GM19395 (cell line): Measurements from ENCODE around the gene KRT6C.
"Not testable (repeated sequence)": the region's sequence is repeated elsewhere in the genome, so short reads cannot be mapped to it uniquely, and the experiment has no call there.

Experiments used
- ATAC-seq: cut with Tn5 transposase; IDR thresholded peaks from one replicate; pipeline ENCODE4 v1.9.1; 2021; ENCODE audit warnings: mild to moderate bottlenecking, moderate library complexity; ENCODE audit not compliant: unreplicated experiment

Gene KRT6C

GRCh38 chr12:52461693-52462092 lies 11.9 kb downstream of the KRT6C start:
- no peak for ATAC-seq

DNA sequence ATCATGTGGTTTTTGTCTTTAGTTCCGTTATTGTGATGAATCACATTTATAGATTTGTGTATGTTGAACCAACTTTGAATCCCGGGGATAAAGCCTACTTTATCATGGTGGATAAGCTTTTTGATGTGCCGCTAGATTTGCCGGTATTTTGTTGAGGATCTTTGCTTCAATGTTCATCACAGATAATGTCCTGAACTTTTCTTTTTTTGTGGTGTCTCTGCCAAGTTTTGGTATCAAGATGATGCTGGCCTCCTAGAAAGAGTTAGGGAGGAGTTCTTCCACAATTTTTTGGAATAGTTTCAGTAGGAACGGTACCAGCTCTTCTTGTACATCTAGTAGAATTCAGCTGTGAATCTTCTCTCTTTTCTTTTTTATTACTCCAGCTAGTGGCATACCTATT lies 14.7 kb downstream of the KRT6C start:
- no peak for ATAC-seq

- ATAC-seq: no peak
Observed at GRCh38 chr12:52455821-52456220, 17.8 kb downstream of the KRT6C start.

DNA sequence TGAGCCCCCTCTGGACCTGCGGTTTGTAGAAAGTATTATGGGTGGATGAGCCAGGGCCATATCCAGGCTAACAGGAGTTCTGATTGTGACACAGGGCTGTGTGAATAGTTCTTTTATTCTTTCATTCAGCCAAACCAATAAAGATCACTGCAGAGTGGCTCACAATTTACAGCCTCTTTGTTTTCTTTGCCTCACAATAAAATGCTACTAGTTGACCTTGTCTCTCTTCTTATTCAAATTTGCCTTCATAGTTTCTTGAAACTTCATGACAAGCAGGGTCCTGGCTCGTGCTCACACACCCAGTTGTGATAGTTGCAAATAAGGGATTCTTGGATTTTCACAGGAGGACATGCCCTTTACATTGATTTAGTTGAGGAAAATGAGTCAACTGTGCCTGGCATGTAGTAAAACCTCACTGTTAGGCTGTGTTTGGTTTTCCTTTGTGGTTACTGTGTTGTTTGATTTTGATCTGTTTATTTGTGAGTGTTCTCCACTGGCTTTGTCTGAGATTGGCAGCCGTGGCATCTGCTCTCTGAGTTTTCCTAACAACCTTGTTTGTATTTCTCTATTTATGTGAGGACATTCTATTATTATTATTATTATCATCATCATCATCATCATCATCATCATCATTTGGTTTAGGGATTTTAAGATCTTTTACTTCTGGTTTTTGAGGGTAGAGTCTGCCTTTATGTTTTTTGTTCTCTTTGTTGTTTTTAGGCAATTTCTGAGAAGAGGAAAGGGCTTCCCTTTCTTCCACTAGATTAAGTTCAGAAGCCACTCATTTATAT lies 19.0 kb downstream of the KRT6C start:
- no peak for ATAC-seq

GRCh38 chr12:52452101-52452500 lies 21.5 kb downstream of the KRT6C start, which contains the start of gene KRT6B:
Gene KRT6B (minus strand): TSS chr12:52452146. CDS start chr12:52452078, 68 bp downstream.
- no peak for ATAC-seq

DNA sequence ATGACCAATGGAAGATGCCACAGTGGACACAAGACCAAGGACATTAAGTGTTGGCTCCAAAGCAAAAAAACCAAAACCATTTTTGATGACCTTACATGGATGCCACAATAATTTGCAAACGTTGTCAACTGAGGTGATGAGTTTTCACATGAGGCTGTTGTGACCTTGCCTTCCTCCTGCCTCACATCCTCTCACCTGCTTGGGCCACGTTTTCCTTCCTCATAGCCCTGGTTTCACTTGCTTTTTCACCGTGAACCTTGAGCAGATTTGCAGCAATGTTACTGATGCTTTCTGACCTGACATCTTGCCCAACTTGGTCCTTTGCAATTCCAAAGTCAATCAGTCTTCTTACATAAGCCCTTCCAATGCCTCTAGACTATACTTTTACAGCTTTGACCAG lies 25.4 kb downstream of the KRT6C start:
- ATAC-seq: no peak

DNA sequence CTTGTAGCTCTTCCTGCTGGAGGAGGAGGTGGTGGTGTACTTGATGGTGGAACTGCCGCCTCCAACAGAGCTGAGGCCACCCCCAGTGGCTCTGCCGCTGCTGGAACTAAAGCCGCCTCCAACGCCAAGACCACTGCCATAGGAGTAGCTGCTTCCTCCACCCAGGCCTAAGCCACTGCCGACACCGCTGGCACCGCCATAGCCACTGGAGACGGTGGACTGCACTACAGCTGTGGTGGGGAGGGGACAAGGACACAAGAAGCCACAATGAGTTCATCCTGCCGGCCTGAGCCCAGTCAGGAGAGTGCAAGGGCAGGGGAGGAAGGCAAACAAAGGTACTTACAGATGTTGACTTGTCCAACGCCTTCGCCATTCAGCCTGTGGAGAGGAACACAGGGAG lies 26.4 kb downstream of the KRT6C start:
- not testable (repeated sequence) for ATAC-seq

DNA sequence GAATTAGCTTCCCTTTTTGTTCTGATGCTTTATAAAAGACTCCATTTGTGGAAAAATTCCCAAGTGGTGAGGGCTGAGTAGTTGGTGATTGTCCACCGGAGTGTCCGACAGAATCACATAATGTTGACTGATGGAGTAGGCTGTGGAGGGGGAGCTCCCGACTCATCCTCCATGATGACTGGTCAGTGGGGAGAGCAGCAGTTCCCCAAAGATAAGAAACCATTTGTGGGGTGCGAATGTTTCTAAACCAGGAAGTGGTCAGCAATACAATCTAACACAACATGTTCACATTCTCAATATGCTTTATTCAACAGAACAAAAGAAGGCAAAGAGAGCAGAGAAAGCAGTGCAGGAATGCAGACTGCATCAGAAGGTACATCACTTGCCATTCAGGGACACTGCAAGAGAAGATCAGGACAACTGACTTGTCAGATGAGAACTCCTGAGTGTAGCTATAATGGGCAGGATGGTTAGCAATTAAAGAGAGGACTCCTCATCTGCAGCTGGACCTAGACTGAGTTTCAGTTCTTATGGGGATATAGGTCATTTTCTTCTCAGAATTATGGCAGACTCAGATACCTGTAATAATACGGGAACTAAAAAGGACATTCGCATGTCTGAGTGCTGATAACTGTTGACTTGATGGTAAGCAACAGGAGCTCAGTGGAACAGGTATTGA lies 27.1 kb downstream of the KRT6C start:
- ATAC-seq: no peak

DNA sequence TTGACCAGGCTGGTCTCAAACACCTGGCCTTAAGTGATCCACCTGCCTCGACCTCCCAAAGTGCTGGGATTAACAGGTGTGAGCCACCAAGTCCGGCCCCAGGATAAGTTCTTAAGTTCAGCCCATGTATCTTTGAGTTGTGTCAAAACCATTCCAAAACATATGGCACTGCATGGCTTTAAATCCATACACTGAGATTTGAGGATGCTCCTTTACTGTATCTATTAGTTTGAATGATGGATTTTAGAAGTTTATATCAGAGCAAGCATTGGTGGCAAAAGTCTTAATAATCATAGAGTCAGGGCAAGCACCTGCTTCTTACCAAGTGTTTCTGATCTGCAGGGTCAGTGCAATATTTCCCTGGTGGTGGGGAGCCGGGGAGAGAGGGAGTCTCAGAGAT lies 27.7 kb downstream of the KRT6C start:
- no peak for ATAC-seq

DNA sequence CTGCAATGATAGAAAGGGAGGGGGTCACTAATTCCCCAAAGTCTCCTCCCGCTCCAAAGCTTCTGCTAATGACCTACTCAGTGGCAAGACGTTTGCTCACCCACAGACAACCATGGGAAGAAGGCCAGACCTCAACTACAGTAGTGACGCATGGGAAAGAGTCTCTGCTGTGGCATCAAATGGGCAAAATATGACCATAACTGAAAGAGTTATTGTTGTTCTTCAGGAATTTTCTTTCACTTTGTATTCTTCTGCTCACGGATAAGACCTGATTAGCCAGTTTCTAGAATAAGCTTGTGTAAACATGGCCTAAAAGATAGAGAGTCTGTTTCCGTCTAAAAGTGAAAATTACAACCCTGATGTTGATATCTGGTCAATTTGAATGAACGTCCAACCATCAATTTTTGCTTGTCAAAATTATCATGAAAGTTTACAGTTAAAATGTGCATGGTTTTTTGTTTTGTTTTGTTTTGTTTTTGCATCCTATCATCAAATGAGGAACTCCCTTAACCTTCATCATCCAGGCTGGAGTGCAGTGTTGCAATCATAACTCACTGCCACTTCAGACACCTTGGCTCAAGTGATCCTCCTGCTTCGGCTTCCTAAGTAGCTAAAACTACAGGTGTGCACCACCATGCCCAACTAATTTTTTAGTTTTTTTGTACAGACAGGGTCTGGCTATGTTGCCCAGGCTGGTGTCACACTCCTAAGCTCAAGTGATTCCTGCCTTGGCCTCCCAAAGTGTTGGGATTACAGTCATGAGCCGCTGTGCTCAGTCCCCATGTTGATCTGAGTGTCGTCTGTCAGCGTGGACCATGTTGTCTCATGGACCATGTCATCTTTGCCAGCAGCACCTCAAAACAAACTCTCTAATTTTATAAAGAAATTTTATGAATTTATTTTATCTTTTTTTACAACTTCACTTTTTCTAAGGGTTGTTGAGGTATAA lies 28.7 kb downstream of the KRT6C start:
- ATAC-seq: no peak

DNA sequence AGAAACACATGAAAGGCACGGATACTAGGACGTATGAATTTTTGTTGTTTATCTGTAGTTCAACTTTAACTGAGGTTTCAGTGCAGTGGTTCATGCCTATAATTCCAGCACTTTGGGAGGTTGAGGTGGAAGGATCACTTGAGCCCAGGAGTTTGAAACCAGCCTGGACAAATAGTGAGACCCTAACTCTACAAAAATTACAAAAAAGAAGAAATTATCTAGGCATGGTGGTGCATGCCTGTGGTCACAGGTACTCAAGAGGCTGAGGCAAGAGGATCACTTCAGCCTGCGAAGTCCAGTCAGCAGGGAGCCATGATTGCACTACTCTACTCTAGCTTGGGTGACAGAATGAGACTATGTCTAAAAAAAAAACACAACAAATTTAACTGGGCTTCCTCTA lies 29.6 kb downstream of the KRT6C start:
- ATAC-seq: no peak

- ATAC-seq: no peak
Observed at GRCh38 chr12:52442600-52443061, 31.0 kb downstream of the KRT6C start.

- ATAC-seq: no peak
Observed at GRCh38 chr12:52441320-52441911, 32.2 kb downstream of the KRT6C start.

DNA sequence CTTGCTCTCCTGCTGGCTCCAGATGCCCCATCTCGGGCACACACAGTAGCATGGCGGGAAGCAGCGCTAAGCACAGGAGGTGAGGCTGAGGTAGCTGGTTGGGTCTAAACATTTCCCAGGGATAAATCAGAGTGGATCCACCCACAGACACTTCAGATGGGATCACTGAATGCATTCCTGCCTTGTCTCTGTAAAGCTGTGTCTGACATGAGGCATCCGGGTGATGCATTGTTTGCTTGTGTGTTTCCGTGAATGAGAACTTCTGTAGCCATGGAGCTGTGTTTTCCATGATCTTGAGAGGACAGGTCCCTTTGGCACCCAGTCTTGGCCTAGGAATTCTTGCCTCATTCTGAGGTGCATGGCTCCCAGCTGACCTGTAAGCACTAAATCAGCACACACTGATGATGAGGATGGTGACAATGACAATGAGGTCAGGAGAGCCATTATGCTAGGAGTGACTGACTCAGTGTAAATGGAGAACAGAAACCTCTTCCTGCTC lies 32.7 kb downstream of the KRT6C start:
- ATAC-seq: no peak

- ATAC-seq: no peak
Observed at GRCh38 chr12:52439845-52440244, 33.8 kb downstream of the KRT6C start.

GRCh38 chr12:52439420-52439819 lies 34.2 kb downstream of the KRT6C start:
- ATAC-seq: no peak

- no peak for ATAC-seq
Observed at GRCh38 chr12:52438305-52439301, 35.0 kb downstream of the KRT6C start.

GRCh38 chr12:52437508-52437907 lies 36.1 kb downstream of the KRT6C start:
- no peak for ATAC-seq

GRCh38 chr12:52436828-52437474 lies 36.7 kb downstream of the KRT6C start:
- no peak for ATAC-seq
